Astrocyte (in vitro differentiated cells and primary cell): Measurements from ENCODE around the gene SAMD14. TPM values are rescaled to one million over a fixed set of nuclear protein-coding genes. Genes with fewer than 3 reads are reported as not detected.

ENCODE experiments used
- DNase-seq: peaks from one replicate; pipeline ENCODE4 v3.0.0-alpha.2; 2010; ENCODE audit warnings: low read depth
- FAIRE-seq: peaks from 2 replicates; lab custom pipeline; 2011; peaks lifted over from hg19 to GRCh38; lab: Jason Lieb, UNC
- H2AFZ ChIP-seq: 2 replicates; pipeline ENCODE4 v1.6.0; 2012; ENCODE audit warnings: low read depth, low read length, inconsistent platforms
- H3K27ac ChIP-seq: 2 replicates; pipeline ENCODE4 v1.5.1; 2011; ENCODE audit warnings: low read depth, low read length, inconsistent platforms
- H3K27me3 ChIP-seq: 2 replicates; pipeline ENCODE4 v1.6.0; 2011; ENCODE audit warnings: low read length, inconsistent platforms; ENCODE audit not compliant: insufficient read depth
- H3K36me3 ChIP-seq: 2 replicates; pipeline ENCODE4 v1.5.1; 2011; ENCODE audit warnings: low read length, inconsistent platforms; ENCODE audit not compliant: insufficient read depth
- H3K4me1 ChIP-seq: 2 replicates; pipeline ENCODE4 v1.5.1; 2011; ENCODE audit warnings: low read length, inconsistent platforms; ENCODE audit not compliant: insufficient read depth
- H3K4me2 ChIP-seq: 2 replicates; pipeline ENCODE4 v1.6.0; 2012; ENCODE audit warnings: low read length, inconsistent platforms
- H3K4me3 ChIP-seq: 2 replicates; pipeline ENCODE4 v1.5.1; 2011; ENCODE audit warnings: low read depth, mild to moderate bottlenecking, low read length, inconsistent platforms; ENCODE audit not compliant: insufficient read depth
- H3K79me2 ChIP-seq: 2 replicates; pipeline ENCODE4 v1.6.0; 2012; ENCODE audit warnings: mild to moderate bottlenecking, low read length, inconsistent platforms; ENCODE audit not compliant: insufficient read depth
- H3K9ac ChIP-seq: 2 replicates; pipeline ENCODE4 v1.6.0; 2012; ENCODE audit warnings: mild to moderate bottlenecking, low read length, inconsistent platforms
- H3K9me3 ChIP-seq: 2 replicates; pipeline ENCODE4 v1.5.1; 2012; ENCODE audit warnings: low read depth, mild to moderate bottlenecking, low read length, inconsistent platforms; ENCODE audit not compliant: insufficient read depth
- H4K20me1 ChIP-seq: 2 replicates; pipeline ENCODE4 v1.6.0; 2012; ENCODE audit warnings: low read length, inconsistent platforms; ENCODE audit not compliant: insufficient read depth
- H3K27ac Mint-ChIP-seq: one replicate; pipeline ENCODE4 v1.8.0; 2021; ENCODE audit warnings: mild to moderate bottlenecking, mixed read lengths; ENCODE audit not compliant: unreplicated experiment
- H3K27me3 Mint-ChIP-seq: one replicate; pipeline ENCODE4 v1.8.0; 2021; ENCODE audit warnings: low read depth, mixed read lengths; ENCODE audit not compliant: unreplicated experiment
- H3K36me3 Mint-ChIP-seq: one replicate; pipeline ENCODE4 v1.8.0; 2021; ENCODE audit warnings: low read depth, mixed read lengths; ENCODE audit not compliant: unreplicated experiment
- H3K4me1 Mint-ChIP-seq: one replicate; pipeline ENCODE4 v1.8.0; 2021; ENCODE audit warnings: low read depth, mixed read lengths; ENCODE audit not compliant: unreplicated experiment
- H3K4me3 Mint-ChIP-seq: one replicate; pipeline ENCODE4 v1.8.0; 2021; ENCODE audit warnings: mild to moderate bottlenecking, moderate library complexity, mixed read lengths; ENCODE audit not compliant: unreplicated experiment
- H3K9me3 Mint-ChIP-seq: one replicate; pipeline ENCODE4 v1.8.0; 2021; ENCODE audit warnings: mild to moderate bottlenecking, mixed read lengths; ENCODE audit not compliant: unreplicated experiment
- CTCF ChIP-seq: IDR thresholded peaks from 2 replicates; pipeline ENCODE4 v1.5.1; 2011; ENCODE audit warnings: low read depth, mild to moderate bottlenecking, inconsistent platforms, low read length, moderate library complexity; ENCODE audit not compliant: insufficient read depth
- EZH2 ChIP-seq: IDR thresholded peaks from 2 replicates; pipeline ENCODE4 v1.6.1; 2012; ENCODE audit warnings: mild to moderate bottlenecking, low read length, inconsistent platforms; ENCODE audit not compliant: insufficient read depth
- total RNA-seq: library from RNA; stranded (reverse); gene quantifications from 2 replicates; pipeline ENCODE4 v1.2.1, GENCODE V29; 2021

Gene SAMD14
- total RNA-seq, 1 donor from 2014 or later = 10.8 TPM

- no peaks in the 10 kb centered on the region for H3K27me3 Mint-ChIP-seq
- H3K4me3 Mint-ChIP-seq = no peak overlapping the region
- Histone ChIP-seq H3K9me3 (no peaks in the 10 kb centered on the region), H3K27ac (no peak overlapping the region), H3K4me3 (no peak overlapping the region), H3K36me3 (no peaks in the 10 kb centered on the region), H2AFZ (no peak overlapping the region), H3K9ac (no peak overlapping the region), H3K4me2 (no peak overlapping the region), H3K79me2 (peaks cover 19% of the 10 kb centered on the region), H3K4me1 (peaks cover 18% of the 10 kb centered on the region), H3K27me3 (no peaks in the 10 kb centered on the region), H4K20me1 (peaks cover 4% of the 10 kb centered on the region)
- DNase-seq = no peak
- no peaks in the 10 kb centered on the region for H3K9me3 Mint-ChIP-seq
- FAIRE-seq = no peak
- TF ChIP-seq CTCF = no peak
- no peak for TF ChIP-seq EZH2
- no peak overlapping the region for H3K27ac Mint-ChIP-seq
- H3K4me1 Mint-ChIP-seq = peaks cover 1% of the 10 kb centered on the region
- H3K36me3 Mint-ChIP-seq = no peaks in the 10 kb centered on the region
Measured at GRCh38 chr17:50153650-50154575, 24.0 kb upstream of the SAMD14 start.

- peak overlapping the region; percentile 89 for H3K4me2 ChIP-seq
- H3K4me3 ChIP-seq = no peak overlapping the region
- peaks cover 30% of the 10 kb centered on the region for H3K79me2 ChIP-seq
Measured at GRCh38 chr17:50152736-50153135, 22.8 kb upstream of the SAMD14 start.

More at GRCh38 chr17:50152736-50153135, 22.8 kb upstream of the SAMD14 start:
- no peak overlapping the region for H3K27ac ChIP-seq
- no peaks in the 10 kb centered on the region for H3K36me3 ChIP-seq
- no peaks in the 10 kb centered on the region for H3K27me3 ChIP-seq
- H3K4me1 ChIP-seq = peaks cover 22% of the 10 kb centered on the region
- H4K20me1 ChIP-seq = peaks cover 15% of the 10 kb centered on the region
- TF ChIP-seq EZH2 = no peak
- no peak for TF ChIP-seq CTCF
- DNase-seq = no peak
- H3K9ac ChIP-seq = no peak overlapping the region
- H3K9me3 ChIP-seq = no peaks in the 10 kb centered on the region
- Mint-ChIP-seq H3K4me1 (peaks cover 2% of the 10 kb centered on the region), H3K4me3 (no peak overlapping the region), H3K27ac (peak overlapping the region; percentile 77), H3K36me3 (peaks cover 4% of the 10 kb centered on the region), H3K9me3 (no peaks in the 10 kb centered on the region), H3K27me3 (no peaks in the 10 kb centered on the region)
- FAIRE-seq = no peak
- H2AFZ ChIP-seq = no peak overlapping the region
